GM06990 (cell line): Measurements from ENCODE around the gene MGAT1.

Experiments used
- DNase-seq: peaks from one replicate; pipeline ENCODE4 v3.0.0-alpha.2; 2011; ENCODE audit not compliant: insufficient read length; ENCODE audit errors: extremely low read depth
- H3K27me3 ChIP-seq: replicated peaks from 2 replicates; pipeline ENCODE4 v1.6.0; 2011; ENCODE audit warnings: low read length; ENCODE audit not compliant: control insufficient read depth, insufficient read depth
- H3K36me3 ChIP-seq: 2 replicates; pipeline ENCODE4 v1.5.1; 2011; ENCODE audit warnings: low read length; ENCODE audit not compliant: control insufficient read depth, insufficient read depth
- H3K4me3 ChIP-seq: replicated peaks from 2 replicates; pipeline ENCODE4 v1.5.1; 2011; ENCODE audit warnings: low read depth, mild to moderate bottlenecking, control low read depth, low read length
- CTCF ChIP-seq: IDR thresholded peaks from 2 replicates; pipeline ENCODE4 v1.5.1; 2011; ENCODE audit warnings: low read length, control low read depth, mild to moderate bottlenecking, inconsistent platforms; ENCODE audit not compliant: insufficient read depth, poor library complexity, severe bottlenecking

Gene MGAT1

DNA sequence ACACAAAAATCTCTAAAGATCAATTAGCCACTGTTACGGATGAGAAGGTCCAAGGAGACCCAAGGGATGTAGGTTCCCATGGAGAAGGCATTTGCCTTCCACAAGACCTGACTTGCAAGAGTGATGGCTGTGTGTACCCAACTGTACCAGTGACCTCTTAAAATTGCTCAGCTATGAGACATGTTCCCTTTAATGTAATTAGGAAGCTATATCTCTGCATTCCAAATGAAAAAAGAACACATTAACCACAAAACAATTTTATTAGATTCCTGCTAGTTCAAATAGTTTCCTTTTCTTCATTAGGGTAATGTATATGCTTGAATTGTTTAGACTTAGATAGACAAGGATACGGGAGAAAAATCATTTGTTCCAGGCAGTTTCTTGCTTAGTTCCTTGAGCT, 66.1 kb downstream of the MGAT1 start:
- H3K27me3 ChIP-seq: no peaks in the 10 kb centered on the region; the same call in none of the 2 replicates
- TF ChIP-seq CTCF: no peak

More for the DNA sequence above, 66.1 kb downstream of the MGAT1 start:
- Histone ChIP-seq H3K36me3 (no peaks in the 10 kb centered on the region), H3K4me3 (no peak overlapping the region)
- no peak for DNase-seq
